Measurements from ENCODE around the gene GCAT. TPM values are rescaled to one million over a fixed set of nuclear protein-coding genes. Genes with fewer than 3 reads are reported as not detected.

The GCAT gene
- total and polyA plus RNA-seq, 2 of the 13 experiments (the other 11 are each of a cell fraction or from before 2014, with no cell fraction given), result 28.0 to 50.3 TPM

DNA sequence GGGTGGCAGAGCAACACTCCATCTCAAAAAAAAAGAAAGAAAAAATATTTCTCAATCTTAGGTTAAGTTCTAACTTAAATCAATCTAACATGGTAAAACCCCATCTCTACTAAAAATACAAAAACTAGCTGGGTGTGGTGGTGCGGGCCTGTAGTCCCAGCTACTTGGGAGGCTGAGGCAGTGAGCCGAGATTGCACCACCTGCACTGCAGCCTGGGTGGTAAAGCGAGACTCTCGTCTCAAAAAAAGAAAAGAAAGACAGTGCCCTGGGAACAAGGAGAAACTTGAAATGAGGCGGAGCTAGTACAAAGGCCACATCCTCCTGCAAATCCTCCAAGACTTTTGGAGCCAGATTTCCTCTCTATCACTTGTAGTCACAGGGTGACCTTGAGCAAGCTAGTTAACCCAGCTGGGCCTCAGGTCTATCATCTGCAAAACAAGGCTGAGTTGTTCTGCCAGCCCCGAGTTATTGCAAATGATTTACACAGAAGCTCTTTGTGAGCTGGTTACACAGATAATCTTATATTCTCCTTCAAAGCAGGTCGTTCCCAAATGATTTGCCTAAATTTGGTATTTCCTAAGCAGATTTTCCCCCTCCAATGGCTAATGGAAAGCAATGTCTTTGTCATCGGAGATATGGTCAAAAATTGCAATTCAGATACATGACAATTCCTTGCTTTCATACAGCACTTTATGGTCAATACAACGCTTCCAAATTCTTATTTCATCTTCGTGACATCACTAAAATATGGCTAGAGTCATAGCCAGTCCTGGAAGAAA is 34.5 kb downstream of the GCAT start (continued):
- TF ChIP-seq HNRNPK (IDR thresholded peaks at IDR 0.05; ENCODE audit: low read depth, low read length, poor library complexity, severe bottlenecking), result no peak
- TF ChIP-seq, protein P1, sequence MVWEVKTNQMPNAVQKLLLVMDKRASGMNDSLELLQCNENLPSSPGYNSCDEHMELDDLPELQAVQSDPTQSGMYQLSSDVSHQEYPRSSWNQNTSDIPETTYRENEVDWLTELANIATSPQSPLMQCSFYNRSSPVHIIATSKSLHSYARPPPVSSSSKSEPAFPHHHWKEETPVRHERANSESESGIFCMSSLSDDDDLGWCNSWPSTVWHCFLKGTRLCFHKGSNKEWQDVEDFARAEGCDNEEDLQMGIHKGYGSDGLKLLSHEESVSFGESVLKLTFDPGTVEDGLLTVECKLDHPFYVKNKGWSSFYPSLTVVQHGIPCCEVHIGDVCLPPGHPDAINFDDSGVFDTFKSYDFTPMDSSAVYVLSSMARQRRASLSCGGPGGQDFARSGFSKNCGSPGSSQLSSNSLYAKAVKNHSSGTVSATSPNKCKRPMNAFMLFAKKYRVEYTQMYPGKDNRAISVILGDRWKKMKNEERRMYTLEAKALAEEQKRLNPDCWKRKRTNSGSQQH (CRISPR knock-in tag; IDR thresholded peaks at IDR 0.05; ENCODE audit: low read depth), result 0 out of 2 replicates have a peak, but pooled peaks have one; percentile 30
- TF ChIP-seq ARNT2 (CRISPR knock-in tag; IDR thresholded peaks at IDR 0.05; ENCODE audit: low read depth), result no peak
- peak; percentile 36; the same call in 1 of the 2 replicates for TF ChIP-seq CREM (IDR thresholded peaks at IDR 0.05)
- no peak for TF ChIP-seq CREM (CRISPR knock-in tag; IDR thresholded peaks at IDR 0.05)
- no peak for TF ChIP-seq ZNF841 (CRISPR knock-in tag; IDR thresholded peaks at IDR 0.05; ENCODE audit: borderline replicate concordance)
- no peak for TF ChIP-seq ZNF780A (CRISPR knock-in tag; IDR thresholded peaks at IDR 0.05)
- no peak; the same call in 1 of the 2 replicates for TF ChIP-seq ELF1 (CRISPR knock-in tag; IDR thresholded peaks at IDR 0.05)
- no peak for TF ChIP-seq ZNF138 (CRISPR knock-in tag; IDR thresholded peaks at IDR 0.05; ENCODE audit: low read depth)
- TF ChIP-seq, protein P2, sequence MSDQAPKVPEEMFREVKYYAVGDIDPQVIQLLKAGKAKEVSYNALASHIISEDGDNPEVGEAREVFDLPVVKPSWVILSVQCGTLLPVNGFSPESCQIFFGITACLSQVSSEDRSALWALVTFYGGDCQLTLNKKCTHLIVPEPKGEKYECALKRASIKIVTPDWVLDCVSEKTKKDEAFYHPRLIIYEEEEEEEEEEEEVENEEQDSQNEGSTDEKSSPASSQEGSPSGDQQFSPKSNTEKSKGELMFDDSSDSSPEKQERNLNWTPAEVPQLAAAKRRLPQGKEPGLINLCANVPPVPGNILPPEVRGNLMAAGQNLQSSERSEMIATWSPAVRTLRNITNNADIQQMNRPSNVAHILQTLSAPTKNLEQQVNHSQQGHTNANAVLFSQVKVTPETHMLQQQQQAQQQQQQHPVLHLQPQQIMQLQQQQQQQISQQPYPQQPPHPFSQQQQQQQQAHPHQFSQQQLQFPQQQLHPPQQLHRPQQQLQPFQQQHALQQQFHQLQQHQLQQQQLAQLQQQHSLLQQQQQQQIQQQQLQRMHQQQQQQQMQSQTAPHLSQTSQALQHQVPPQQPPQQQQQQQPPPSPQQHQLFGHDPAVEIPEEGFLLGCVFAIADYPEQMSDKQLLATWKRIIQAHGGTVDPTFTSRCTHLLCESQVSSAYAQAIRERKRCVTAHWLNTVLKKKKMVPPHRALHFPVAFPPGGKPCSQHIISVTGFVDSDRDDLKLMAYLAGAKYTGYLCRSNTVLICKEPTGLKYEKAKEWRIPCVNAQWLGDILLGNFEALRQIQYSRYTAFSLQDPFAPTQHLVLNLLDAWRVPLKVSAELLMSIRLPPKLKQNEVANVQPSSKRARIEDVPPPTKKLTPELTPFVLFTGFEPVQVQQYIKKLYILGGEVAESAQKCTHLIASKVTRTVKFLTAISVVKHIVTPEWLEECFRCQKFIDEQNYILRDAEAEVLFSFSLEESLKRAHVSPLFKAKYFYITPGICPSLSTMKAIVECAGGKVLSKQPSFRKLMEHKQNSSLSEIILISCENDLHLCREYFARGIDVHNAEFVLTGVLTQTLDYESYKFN (CRISPR knock-in tag; conservative IDR thresholded peaks at IDR 0.05), result peak; percentile 76
- TF ChIP-seq KMT2A (CRISPR knock-in tag; IDR thresholded peaks at IDR 0.05), result no peak
- no peak for TF ChIP-seq KDM5A (IDR thresholded peaks at IDR 0.05; ENCODE audit: borderline replicate concordance, low read length)
- no peak for TF ChIP-seq FIP1L1 (IDR thresholded peaks at IDR 0.05; ENCODE audit: borderline replicate concordance, insufficient read depth, low read depth, low read length)
- no peak for TF ChIP-seq RBAK (CRISPR knock-in tag; IDR thresholded peaks at IDR 0.05)
- TF ChIP-seq NONO (IDR thresholded peaks at IDR 0.05), result no peak
- TF ChIP-seq NONO (CRISPR knock-in tag; conservative IDR thresholded peaks at IDR 0.05), result no peak
- TF ChIP-seq ZNF143 (CRISPR knock-in tag; IDR thresholded peaks at IDR 0.05), result no peak
- no peak for TF ChIP-seq KAT2B (IDR thresholded peaks at IDR 0.05; ENCODE audit: borderline replicate concordance, low read depth, low read length)
- TF ChIP-seq PCBP1 (IDR thresholded peaks at IDR 0.05; ENCODE audit: borderline replicate concordance, low read depth, low read length), result no peak
- TF ChIP-seq NFATC3 (CRISPR knock-in tag; IDR thresholded peaks at IDR 0.05), result no peak
- no peak for TF ChIP-seq FLYWCH1 (CRISPR knock-in tag; IDR thresholded peaks at IDR 0.05)
- no peak for TF ChIP-seq KDM3A (CRISPR knock-in tag; IDR thresholded peaks at IDR 0.05; ENCODE audit: low read depth)
- no peak for TF ChIP-seq REPIN1 (CRISPR knock-in tag; IDR thresholded peaks at IDR 0.05; ENCODE audit: borderline replicate concordance, low read depth)
- TF ChIP-seq ZNF547 (CRISPR knock-in tag; IDR thresholded peaks at IDR 0.05), result no peak
- no peak for TF ChIP-seq MLLT10 (CRISPR knock-in tag; IDR thresholded peaks at IDR 0.05)
